ENCODE measurements around the gene POLR2L.

DNA sequence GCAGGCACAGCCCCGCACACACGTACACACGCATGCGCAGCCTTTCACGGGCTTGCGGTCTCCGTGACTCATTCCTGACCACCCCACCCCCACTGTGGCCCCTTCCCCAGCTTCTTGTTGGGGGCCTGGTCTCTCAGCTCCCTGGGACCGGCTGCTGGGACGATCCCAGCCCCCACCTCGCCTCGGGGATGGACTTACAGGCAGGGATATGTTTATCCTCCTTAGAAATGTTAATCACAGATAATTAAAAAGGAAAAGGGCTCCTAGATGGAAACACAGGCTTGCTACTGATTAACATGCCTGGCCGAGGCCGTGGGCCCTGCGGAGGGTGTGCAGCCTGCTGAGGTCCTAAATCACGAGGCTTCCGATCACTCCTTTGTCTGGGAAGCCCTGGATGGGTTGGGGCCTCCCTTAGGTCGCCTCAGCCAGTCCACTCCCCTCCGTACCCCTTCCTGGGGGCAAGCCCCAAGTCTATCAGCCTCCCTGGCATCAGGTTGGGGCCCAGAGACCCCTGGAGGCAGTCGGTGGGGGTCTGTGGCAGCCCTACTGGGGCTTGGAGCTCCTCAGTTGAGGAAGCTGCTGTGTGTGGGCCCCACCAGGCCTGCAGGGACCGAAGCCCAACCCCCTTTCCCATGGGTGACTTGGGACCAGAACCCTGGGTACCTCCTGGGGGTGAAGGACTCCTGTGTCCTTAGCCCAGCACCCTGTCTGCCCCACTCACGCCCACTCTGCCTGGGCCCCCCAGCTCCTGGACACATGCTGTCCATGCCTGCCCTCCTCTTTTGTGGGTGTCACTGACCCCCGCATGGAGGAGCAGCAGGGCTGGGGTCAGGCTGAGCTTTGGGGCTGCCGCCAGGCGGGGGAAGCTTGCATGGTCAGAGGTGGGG, 20.9 kb upstream of the POLR2L start:
- TF ChIP-seq, protein P1, sequence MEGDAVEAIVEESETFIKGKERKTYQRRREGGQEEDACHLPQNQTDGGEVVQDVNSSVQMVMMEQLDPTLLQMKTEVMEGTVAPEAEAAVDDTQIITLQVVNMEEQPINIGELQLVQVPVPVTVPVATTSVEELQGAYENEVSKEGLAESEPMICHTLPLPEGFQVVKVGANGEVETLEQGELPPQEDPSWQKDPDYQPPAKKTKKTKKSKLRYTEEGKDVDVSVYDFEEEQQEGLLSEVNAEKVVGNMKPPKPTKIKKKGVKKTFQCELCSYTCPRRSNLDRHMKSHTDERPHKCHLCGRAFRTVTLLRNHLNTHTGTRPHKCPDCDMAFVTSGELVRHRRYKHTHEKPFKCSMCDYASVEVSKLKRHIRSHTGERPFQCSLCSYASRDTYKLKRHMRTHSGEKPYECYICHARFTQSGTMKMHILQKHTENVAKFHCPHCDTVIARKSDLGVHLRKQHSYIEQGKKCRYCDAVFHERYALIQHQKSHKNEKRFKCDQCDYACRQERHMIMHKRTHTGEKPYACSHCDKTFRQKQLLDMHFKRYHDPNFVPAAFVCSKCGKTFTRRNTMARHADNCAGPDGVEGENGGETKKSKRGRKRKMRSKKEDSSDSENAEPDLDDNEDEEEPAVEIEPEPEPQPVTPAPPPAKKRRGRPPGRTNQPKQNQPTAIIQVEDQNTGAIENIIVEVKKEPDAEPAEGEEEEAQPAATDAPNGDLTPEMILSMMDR (IDR thresholded peaks at IDR 0.05): no peak
- TF ChIP-seq POLR2A (IDR thresholded peaks at IDR 0.05): no peak

All from adrenal gland (tissue), 5 donors.